ENCODE results near the gene RNF214.

The RNF214 gene

DNA sequence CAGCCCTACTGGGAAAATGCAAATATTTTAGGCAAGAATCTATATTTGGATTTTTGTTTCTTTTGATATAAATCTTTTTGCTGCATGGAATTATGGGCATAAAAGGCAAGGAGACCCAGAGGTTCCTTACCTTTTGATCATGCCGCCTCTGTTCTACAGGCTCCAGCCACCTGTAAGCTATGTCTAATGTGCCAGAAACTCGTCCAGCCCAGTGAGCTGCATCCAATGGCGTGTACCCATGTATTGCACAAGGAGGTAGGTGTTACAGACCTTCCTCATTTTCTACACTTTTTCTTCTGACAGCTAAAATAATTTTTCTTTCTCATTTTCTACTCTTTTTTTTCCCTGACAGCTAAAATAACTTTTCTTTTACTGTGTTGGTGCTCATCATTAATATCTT, 50.5 kb downstream of the RNF214 start:
- no peak for DNase-seq (ENCODE audit: low spot score)

DNA sequence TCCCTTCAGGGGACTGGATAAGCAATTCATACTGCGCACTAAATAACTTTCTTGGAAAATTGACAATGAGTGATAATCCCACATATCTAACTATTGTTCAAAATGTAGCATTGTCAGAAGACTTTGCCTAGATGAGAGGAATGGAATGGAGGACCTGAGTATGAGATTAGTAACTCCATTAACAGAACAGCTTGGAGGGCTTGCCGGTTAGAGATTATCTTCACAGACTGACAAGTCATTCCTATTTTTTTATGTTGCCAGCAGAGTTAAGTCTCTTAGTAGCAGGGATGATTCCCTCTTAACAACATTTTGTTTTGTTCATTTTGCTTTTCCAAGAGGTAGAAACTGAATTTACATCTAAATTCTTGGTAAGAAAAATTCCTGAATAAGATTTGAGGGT, 51.6 kb downstream of the RNF214 start:
- DNase-seq (ENCODE audit: low spot score) = no peak

DNA sequence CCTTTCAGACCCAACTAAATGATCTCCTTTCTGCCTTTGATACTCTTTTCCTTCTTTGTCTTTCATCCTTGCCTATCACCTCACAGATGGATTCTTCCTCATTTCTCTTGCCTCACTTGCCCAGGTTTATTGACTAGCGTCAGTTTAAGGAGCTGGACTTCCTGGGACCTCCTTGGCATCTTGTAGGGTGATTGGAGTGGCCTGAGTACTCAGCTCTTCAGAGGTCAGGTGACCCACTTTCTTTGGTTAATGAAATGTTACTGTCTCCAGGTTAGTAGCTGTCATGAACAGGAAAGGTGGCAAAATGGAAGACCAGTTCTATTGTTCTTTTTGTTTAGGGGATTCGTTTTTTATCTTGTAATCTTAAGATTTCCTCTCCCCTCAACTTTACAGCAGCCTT, 54.1 kb downstream of the RNF214 start:
- no peak for DNase-seq (ENCODE audit: low spot score)

DNA sequence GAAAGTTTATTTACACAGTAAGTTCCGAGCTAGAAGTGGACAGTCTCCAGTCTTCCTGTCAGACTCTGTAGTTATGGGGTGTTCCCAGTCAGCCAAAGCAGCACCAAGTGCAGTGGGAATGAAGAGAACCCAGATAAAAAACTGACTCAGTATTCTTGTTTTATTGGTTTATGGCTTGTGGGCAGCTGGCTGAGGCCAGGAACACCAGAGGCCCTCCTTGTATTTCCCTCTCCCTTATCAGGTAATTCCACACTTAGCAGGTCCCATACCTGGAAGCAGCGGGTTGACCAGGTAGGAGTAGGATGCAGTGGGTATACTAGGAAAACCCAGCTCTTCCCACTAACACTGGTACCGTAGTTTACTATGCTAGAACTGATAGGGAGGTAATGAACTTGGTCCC, 55.2 kb downstream of the RNF214 start:
- no peak for DNase-seq (ENCODE audit: low spot score)

DNA sequence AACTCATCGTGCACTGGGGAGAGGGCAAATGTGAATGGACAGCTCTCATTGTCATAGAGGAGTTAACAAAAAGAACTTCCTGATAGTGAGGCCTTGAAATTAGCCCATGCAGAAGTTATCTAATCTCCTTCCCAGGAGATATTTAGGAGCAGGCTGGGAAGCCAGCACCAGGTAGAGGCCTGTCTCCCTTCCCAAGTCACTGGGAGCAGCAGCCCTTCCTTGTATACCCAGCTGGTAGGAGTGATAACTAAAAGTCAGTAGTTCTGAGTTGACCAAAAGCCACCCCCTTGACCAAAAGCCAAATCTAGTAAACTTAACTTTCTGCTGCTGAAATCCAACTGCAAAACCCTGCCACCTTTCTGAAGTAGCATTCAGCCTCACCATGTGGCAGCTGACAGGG, 57.3 kb downstream of the RNF214 start:
- no peak for DNase-seq (ENCODE audit: low spot score)

DNA sequence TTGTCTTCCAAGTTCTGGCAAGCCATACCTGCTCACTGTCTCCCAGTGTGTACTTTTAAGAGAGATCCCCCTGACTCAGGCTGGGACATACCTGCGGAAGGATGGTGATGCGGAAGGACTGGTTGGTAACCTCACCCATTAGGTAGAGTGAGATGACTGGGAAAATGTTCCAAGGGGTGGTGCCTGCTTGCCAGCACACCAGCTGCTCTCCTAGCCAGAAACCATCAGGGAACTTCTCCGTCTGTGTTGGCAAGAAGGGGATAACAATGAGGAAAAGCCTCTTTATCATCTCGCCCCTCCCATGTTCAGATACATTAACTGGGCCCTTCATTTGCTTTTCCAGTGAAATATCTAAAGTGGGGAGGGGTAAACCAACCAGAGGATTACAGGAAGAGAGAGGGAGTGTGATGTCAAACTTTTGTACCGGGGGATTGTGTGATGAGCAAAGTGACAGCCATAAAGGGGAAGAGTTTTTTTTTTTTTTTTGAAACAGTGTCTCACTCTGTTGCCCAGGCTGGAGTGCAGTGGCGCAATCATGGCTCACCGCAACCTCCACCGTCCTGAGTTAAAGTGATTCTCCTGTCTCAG, 58.4 kb downstream of the RNF214 start, which contains the start of gene BACE1-AS:
Gene BACE1-AS (plus strand): TSS at position 538 of the 588 bp plus-strand sequence.
- no peak for DNase-seq (ENCODE audit: low spot score)

DNA sequence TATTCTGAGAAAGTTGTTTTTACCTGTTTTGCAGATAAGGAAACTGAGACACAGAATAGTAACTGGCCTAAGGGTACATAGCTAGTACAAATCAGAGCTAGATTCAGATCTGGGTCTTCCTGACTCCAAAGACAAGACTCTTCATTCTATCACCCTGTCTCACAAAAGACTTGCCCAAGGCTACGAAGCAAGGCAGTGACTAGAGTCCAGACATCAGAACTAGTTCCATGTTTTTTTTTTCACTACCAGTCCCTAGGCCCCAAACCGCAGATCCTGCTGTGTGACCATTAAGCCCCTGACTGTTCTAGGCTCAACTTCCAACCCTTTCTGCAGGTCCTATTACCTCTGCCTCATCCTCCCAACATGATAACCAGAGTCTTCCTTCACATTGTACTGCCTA, 60.1 kb downstream of the RNF214 start:
- no peak for DNase-seq (ENCODE audit: low spot score)

DNA sequence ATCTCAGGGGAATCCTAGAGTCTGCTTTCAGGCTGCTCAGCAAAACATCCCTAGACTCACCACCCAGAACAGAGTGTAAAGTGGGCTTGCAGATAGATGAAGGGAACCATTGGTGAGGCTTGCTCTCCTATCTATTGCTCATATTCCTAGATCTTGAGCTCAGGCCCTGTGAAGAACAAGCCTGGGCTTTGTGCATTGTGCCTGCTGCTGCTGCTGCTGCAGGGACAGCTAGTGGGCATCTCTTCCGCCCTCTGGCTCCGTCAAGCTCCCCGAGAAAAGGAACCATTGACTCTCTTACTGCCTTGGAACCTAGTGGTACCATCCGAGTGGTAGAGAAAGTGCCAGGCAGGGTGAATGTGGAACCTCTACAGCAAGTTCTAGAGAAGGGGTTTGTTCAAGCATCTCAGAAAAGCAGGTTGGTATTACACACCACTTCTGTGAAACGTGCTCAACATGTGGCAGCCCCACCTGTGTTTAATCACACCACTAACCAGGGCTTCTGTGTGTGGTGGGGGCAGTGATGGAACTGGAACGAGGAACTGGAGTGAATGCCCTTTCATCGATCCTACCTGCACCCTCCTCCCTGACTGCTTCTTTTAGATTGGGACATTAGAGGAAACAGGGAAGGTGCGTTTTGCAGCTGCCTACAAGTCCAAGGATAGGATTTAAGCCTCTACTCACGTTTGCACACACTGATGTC, 63.1 kb downstream of the RNF214 start:
- DNase-seq (ENCODE audit: low spot score) = no peak

DNA sequence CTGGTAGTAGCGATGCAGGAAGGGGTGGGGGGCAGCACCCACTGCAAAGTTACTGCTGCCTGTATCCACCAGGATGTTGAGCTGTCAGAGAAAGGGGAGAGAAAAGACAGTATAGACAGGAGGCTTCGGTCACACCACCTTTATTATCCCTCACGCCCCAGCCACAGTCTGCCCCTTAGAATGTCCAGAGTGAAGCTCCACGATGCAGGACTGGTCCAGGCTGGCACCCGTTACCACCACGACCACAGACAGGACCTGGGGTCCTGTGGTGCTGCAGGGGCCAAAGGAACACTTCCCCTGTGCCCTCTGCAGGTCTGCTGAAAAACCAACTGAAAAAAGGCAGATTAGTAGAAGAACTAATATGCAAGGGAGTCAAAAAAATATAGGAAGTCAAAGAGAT, 64.4 kb downstream of the RNF214 start:
- no peak for DNase-seq (ENCODE audit: low spot score)

DNA sequence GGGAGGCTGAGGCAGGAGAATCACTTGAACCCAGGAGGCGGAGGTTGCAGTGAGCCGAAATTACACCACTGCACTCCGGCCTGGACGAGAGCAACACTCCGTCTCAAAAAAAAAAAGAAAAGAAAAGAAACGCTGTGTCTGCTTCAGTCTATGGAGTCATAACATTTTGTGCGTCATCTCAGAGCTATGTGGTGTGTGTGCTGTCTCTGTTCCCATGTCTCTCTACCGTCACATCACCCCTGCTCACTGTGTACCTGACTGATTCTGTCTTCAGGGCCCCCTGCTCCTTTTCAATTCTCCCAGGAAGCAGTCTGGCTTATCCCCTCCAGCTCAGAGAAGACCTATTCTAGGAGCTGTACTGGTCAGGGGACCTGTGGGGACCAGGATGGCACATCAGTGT, 65.7 kb downstream of the RNF214 start:
- no peak for DNase-seq (ENCODE audit: low spot score)

DNA sequence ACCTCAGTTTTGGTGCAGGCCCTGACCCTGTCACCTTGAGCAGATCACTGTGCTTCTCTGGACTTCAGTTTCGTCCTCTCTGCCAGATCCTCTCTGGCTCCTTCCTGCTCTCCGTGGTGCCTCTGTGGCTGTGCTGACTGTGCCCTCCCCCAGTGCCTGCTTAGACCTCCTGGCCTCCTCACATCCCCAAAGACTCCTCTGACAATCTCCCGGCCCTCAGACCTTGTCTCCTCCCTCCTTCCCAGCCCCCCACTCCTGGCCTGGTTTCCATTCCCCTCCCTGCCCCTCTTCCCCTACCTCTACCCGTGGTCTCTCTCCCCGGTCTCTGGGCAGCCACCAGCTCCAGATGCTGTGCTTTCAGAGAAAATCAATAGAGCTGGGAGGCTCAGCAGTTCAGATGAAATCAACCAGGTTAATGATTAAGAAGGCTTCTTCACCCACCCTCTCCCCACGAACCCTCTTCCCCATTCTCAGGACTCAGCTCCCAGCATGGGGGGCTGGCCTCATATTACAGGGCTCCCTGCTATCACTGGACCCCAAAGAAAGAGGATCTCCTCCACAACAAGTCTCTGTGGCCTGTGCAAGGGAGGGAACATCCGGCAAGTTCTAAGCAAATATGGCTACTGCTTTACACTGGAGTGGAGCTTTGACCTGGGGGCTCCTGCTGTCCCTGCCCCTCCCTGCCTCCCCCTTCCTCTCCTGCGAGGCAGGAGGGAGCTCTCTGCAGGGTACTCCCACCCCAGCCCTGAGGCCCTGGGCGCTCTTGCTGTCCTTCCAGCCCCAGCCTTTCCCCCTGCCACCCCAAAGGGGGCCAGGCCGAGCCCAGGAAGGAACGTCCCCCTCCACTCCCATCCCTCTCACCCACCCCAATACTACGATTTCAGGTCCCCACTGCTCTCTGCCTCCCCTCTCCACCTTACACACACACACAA, 67.1 kb downstream of the RNF214 start:
- no peak for DNase-seq (ENCODE audit: low spot score)

DNA sequence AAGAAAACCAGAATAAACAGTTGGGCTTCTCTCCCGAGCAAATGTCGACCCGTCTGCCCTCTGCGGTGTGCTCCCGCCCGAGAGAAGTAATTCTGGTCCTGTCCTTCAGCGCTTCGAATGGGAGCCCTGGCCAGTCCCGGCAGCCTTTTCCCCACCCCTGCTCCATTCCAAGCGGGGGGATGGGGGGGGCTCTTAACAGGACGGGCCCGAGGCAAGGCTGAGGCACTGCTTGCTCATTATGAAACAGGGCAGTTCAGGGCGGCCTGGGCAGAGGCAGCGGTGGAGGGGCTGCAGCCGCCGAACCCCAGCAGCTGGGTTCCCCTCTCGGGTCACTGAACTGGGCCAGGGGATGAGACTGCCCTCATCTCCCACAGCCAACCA, 67.8 kb downstream of the RNF214 start:
- DNase-seq (ENCODE audit: low spot score) = no peak

DNA sequence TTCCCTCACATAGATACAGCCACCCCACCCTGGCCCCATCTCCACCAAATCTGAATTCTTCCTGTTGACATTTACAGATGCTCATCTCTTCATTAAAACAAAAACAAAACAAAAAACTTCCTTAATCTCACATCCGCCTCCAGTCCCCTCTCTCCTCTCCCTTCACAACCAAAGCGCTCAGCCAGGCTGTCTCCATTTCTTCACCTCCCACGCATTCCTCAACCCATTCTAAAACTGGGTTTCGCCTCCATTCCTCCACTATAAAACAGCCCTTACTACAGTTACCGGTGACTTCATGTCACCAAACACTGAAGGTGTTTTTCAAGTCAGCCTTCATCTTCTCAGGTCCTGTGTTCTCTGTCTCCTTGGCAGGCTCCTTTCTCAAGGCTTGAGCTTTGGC, 68.3 kb downstream of the RNF214 start:
- no peak for DNase-seq (ENCODE audit: low spot score)

DNA sequence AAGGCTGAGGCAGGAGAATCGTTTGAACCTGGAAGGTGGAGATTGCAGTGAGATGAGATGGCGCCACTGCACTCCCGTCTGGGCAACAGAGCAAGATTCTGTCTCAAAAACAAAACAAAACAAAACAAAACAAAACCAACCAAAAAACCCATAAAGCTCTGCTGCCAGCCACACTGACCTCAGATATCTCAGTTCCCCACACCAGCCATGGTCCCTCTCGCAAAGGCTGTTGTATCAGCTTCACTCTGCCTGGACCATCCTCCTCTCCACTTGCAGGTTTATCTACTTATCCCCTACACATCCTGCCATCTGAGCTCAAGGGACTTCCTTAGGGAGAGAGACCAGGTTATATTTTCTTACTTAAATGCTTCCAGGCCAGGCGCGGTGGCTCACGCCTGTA, 69.8 kb downstream of the RNF214 start:
- DNase-seq (ENCODE audit: low spot score) = no peak

DNA sequence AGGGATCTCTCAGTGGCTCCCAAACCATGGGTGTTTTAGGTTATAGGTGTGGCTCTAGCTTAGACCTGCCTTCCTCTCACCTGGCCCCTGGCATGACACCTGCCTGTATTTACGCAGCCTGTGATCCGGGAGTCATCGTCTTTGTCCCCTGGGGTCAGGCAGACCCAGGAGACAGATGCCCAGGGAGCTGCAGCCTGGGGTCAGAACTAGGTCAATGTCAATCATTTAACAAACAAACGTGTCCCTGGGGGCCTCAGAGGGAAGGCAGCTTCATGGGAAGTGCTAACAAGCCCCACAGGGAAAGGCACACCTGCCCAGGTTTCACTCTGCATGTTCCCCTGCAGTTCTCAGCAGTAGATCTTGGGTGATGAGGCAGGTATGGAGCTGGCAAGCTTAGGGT, 70.6 kb downstream of the RNF214 start:
- DNase-seq (ENCODE audit: low spot score) = no peak

DNA sequence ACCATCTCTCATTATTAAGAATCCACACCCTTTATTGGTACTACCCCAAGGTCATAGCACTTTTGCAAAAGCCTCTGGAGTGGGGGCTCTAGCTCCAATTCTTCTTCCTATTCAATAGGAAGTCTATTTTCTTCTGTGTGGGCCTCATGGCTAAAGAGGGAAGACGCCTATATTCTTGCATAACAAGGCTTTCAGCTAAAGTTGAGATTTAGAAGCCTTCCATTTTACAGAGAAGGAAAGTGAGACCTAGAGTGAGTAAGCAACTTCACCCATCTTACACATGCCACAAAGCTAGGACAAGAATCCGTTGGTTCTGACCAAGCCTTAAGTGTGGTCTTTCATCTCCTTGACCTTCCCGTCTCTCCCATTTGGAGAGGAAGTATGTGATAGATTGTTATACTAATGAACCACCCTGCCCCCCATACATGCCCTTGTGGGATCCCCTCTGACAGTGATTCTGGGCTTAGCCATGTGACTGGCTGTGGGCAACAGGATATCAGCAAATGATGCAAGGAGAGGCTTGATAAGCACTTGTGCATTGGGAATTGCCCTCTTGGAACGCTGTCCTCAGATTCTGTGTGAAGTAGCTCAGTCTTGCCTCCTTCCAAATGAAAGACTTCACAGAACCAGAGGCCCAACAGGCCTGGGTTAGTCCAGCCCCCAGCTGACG, 71.3 kb downstream of the RNF214 start:
- no peak for DNase-seq (ENCODE audit: low spot score)

DNA sequence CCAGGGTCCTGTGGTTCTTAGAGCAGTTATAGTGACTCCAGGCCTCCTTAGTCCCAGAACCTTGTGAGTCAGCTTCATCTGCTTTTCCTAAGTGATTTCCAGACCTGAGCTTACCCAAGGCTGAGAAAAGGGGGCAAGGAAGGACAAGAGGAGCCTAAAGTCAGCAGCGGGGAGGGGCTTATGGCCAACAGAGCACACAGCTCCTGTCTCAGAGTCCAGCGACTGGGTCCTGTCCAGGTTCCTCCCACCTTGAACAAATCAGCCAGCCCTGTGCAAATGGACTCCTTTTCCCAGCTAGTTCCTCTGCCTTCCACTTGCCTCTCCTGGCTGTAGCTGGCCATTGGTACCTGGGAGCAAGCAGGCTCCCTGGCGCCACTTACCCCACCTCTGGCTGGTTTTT, 72.7 kb downstream of the RNF214 start:
- DNase-seq (ENCODE audit: low spot score) = no peak

DNA sequence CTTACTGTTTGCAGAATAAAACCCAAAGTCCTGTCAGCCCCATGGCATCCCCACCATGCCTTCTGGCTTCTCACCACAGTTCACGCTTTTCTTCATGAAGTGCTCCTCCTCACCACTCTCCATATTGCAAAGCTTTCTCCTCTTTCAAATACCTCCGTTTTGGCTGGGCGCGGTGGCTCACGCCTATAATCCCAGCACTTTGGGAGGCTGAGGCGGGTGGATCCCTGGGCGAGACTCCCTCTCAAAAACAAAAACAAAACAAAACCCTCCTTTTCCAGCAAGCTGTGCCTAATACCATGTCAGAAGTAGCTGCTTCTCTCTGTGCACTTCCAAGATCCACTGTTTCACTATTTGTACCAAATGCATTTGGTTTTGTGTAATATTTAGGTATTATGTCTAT, 76.8 kb downstream of the RNF214 start:
- DNase-seq (ENCODE audit: low spot score) = no peak

DNA sequence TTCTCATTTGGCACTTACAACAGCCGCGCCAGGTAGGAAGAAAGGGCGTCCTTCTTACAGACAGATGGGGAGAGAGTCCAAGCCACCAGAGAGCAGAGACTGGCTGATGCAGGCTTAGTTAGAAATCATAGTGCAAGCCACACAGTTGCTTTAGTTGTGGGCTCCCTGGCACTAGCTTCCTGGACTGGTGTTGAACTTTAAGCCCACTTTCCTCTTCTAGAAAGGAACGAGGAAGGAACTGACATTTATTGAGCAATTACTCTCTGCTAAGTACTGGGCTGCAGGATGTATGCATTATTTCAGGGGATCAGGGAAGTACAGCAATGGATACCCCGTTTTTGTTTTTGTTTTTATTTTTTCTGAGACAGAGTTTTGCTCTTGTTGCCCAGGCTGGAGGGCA, 80.6 kb downstream of the RNF214 start:
- DNase-seq (ENCODE audit: low spot score) = no peak

DNA sequence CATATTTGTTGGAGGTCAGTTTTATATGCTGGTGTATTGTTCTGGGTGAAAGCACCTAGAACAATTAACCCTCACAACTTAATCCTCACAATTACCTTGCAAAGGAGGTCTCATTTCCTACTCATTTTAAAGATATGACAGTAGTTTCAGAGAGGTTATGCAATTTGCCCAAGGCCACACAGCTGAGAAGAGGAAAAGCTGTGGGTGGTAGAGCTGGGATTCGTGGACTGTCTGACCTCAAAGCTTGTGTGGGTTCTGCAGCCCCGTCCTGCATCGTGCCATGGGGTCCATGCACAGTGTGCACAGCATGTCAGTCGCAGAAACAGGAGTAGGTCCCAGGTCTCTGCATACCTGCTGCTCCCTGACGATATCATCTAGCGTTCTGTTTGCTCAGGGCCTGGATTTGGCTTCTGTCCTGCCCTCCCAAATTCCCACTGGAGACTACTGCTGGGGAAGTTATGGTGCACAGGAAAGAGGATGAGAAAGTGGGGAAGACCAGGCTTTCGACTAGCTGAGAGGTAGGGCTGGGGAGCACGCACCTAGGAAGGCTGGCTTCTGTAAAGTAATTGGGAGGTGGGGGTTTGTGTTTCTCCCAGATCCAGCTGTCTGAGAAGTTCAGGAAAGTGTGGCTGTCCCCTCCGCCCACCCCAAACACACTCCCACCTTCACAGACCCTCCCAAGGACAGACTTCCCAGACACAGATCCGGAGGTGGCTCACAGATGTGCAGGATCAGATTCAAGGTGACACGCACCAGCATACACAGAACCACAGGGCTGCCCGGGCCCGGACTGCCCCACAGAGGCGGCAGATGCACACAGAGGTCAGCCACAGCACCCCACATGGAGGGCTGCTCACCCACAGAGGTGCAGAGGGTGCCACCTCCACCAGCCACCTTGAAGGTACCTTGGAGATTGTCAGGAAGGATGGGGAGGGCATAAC, 81.6 kb downstream of the RNF214 start:
- DNase-seq (ENCODE audit: low spot score) = no peak

DNA sequence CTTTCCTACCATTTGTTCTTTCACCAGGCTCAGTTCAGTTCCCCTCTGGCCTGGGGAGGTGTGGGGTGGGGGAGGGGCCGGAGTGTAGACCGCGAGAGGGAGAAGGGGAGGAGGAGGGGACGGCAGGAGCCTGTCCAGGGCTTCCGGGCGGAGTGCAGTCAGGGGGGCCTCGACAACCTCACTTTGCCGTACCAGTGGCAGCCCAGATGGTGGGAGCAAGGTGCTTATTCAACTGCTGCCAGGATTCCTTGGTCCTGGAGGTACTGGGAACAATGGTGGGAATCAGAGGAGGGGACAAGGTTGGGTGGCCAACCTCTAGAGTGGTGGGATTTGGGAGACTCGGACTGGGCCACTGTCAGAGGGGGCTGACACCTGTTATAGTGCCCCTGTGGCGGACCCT, 82.4 kb downstream of the RNF214 start:
- DNase-seq (ENCODE audit: low spot score) = no peak

Data from LoVo (cell line).